B cell (primary cell): ENCODE results near the gene ZNF41. TPM values are rescaled to one million over a fixed set of nuclear protein-coding genes. Genes with fewer than 3 reads are reported as not detected.
"Not testable (repeated sequence)": the region's sequence is repeated elsewhere in the genome, so short reads cannot be mapped to it uniquely, and the experiment has no call there.

ENCODE experiments used
- ATAC-seq: fragments of 200-7000 bp; cut with Tn5 transposase; one replicate; pipeline ENCODE4 v1.10.0; 2021; ENCODE audit warnings: low read depth, mild to moderate bottlenecking, moderate number of reproducible peaks, moderate library complexity
- CTCF ChIA-PET: fragments of 350-600 bp; sonication (Branson Sonifier 250); formaldehyde crosslinking; loops from one replicate; lab custom pipeline; 2021; ENCODE audit warnings: antibody characterized with exemption, inconsistent platforms; lab: Charles Lee
- POLR2A ChIA-PET: fragments of 350-600 bp; sonication (Branson Sonifier 250); formaldehyde crosslinking; loops from one replicate; lab custom pipeline; 2021; ENCODE audit warnings: antibody characterized with exemption; lab: Charles Lee
- DNase-seq: peaks from one replicate; pipeline ENCODE4 v3.0.0; 2013
- H2AFZ ChIP-seq: 2 replicates; pipeline ENCODE4 v1.6.1; 2012; ENCODE audit warnings: mild to moderate bottlenecking, low read depth, low read length; ENCODE audit not compliant: insufficient read depth, poor library complexity, severe bottlenecking
- H3K27ac ChIP-seq, 2 donors: 1 replicate in 1 of 2; 2 replicates in 1 of 2; pipeline ENCODE4 v1.5.1; 2012 to 2013; ENCODE audit warnings: low read length in 2 of 2, mild to moderate bottlenecking in 2 of 2, moderate library complexity in 1 of 2
- H3K27me3 ChIP-seq, 4 experiments: fragments of 200-600 bp in 1 of 4; sonication (generic) in 1 of 4; replicated peaks in 1 of 4; 1 replicate in 2 of 4; 2 replicates in 2 of 4; pipeline versions ENCODE4 v1.6.1 to v1.7.0; 2013 to 2016; ENCODE audit warnings: low read length in 3 of 4, mild to moderate bottlenecking in 2 of 4, mixed read lengths in 1 of 4, moderate library complexity in 1 of 4; ENCODE audit not compliant: insufficient read depth in 4 of 4, control insufficient read depth in 3 of 4; ENCODE audit errors: control extremely low read depth in 1 of 4
- H3K36me3 ChIP-seq, 2 experiments: replicated peaks in 1 of 2; 1 replicate in 1 of 2; 2 replicates in 1 of 2; pipeline versions ENCODE4 v1.6.1 to v1.7.1; 2013; ENCODE audit warnings: low read length in 1 of 2; ENCODE audit not compliant: insufficient read depth in 2 of 2, control insufficient read depth in 1 of 2; ENCODE audit errors: control extremely low read depth in 1 of 2, extremely low read depth in 1 of 2
- H3K4me1 ChIP-seq, 2 donors: fragments of 200-600 bp in 1 of 2; sonication (generic) in 1 of 2; 1 replicate in 1 of 2; 2 replicates in 1 of 2; pipeline versions ENCODE4 v1.5.1 to v1.6.1; 2013 to 2017; ENCODE audit warnings: low read length in 2 of 2; ENCODE audit not compliant: control insufficient read depth in 2 of 2, insufficient read depth in 2 of 2
- H3K4me2 ChIP-seq: replicated peaks from 2 replicates; pipeline ENCODE3; 2012; ENCODE audit warnings: mild to moderate bottlenecking, low read depth, low read length; ENCODE audit not compliant: poor library complexity, severe bottlenecking
- H3K4me3 ChIP-seq, 5 experiments: fragments of 200-600 bp in 1 of 5; sonication (generic) in 1 of 5; 1 replicate in 3 of 5; 2 replicates in 2 of 5; pipeline versions ENCODE4 v1.5.1 to v1.7.0; 2011 to 2016; ENCODE audit warnings: low read length in 4 of 5, mild to moderate bottlenecking in 4 of 5, low read depth in 2 of 5, control low read depth in 1 of 5, moderate library complexity in 1 of 5; ENCODE audit not compliant: insufficient read depth in 1 of 5; ENCODE audit errors: control extremely low read depth in 1 of 5, extremely low read depth in 1 of 5
- H3K79me2 ChIP-seq: fragments of 200-600 bp; sonication (generic); one replicate; pipeline ENCODE4 v1.6.0; 2016; ENCODE audit warnings: low read length; ENCODE audit not compliant: control insufficient read depth, insufficient read depth
- H3K9ac ChIP-seq: fragments of 200-600 bp; sonication (generic); 2 replicates; pipeline ENCODE4 v1.6.1; 2017; ENCODE audit warnings: mild to moderate bottlenecking, low read length, moderate library complexity
- H3K9me3 ChIP-seq, 3 donors: one replicate each; pipeline versions ENCODE4 v1.6.1 to v1.7.1; 2013; ENCODE audit warnings: low read length in 2 of 3; ENCODE audit not compliant: control insufficient read depth in 2 of 3, insufficient read depth in 1 of 3; ENCODE audit errors: control extremely low read depth in 1 of 3
- H4K20me1 ChIP-seq: 2 replicates; pipeline ENCODE4 v1.6.0; 2012; ENCODE audit warnings: mild to moderate bottlenecking, low read length; ENCODE audit not compliant: insufficient read depth, control insufficient read depth, poor library complexity, severe bottlenecking
- H3K27ac Mint-ChIP-seq: one replicate; pipeline ENCODE4 v1.8.0; 2021; ENCODE audit warnings: mixed read lengths
- H3K27me3 Mint-ChIP-seq: one replicate; pipeline ENCODE4 v1.8.0; 2021; ENCODE audit warnings: mixed read lengths
- H3K4me1 Mint-ChIP-seq: one replicate; pipeline ENCODE4 v1.8.0; 2021; ENCODE audit warnings: mixed read lengths
- H3K4me3 Mint-ChIP-seq: one replicate; pipeline ENCODE4 v1.8.0; 2021; ENCODE audit warnings: mixed read lengths
- H3K9me3 Mint-ChIP-seq: one replicate; pipeline ENCODE4 v1.8.0; 2022; ENCODE audit warnings: mixed read lengths; ENCODE audit not compliant: insufficient read depth
- WGBS: methylation state at CpG from one replicate; pipeline ENCODE4 v1.1.5; 2013; ENCODE audit warnings: missing lambda C conversion rate; ENCODE audit not compliant: insufficient coverage; 5-methylcytosine and 5-hydroxymethylcytosine counted together
- intact Hi-C: fragments of 100-400 bp; cut with micrococcal nuclease; formaldehyde crosslinking; loops from one replicate; pipeline ENCODE4 v1.10.0; 2022
- polyA plus RNA-seq: library from polyadenylated mRNA; depleted of rRNA; stranded (reverse); fragments of >200 nt; gene quantifications from 2 replicates; pipeline ENCODE4 v1.2.3, GENCODE V29; 2012
- total RNA-seq, 2 donors: library from RNA; stranded (reverse); fragments of 120-200 nt in 1 of 2; gene quantifications; 1 replicate in 1 of 2; 2 replicates in 1 of 2; pipeline versions ENCODE4 v1.2.3 to v1.2.4, GENCODE V29; 2013 to 2022

The ZNF41 gene
- total and polyA plus RNA-seq, 2 donors (not counting 1 experiment from before 2014, with no cell fraction given), result 5.5 to 17.4 TPM

DNA sequence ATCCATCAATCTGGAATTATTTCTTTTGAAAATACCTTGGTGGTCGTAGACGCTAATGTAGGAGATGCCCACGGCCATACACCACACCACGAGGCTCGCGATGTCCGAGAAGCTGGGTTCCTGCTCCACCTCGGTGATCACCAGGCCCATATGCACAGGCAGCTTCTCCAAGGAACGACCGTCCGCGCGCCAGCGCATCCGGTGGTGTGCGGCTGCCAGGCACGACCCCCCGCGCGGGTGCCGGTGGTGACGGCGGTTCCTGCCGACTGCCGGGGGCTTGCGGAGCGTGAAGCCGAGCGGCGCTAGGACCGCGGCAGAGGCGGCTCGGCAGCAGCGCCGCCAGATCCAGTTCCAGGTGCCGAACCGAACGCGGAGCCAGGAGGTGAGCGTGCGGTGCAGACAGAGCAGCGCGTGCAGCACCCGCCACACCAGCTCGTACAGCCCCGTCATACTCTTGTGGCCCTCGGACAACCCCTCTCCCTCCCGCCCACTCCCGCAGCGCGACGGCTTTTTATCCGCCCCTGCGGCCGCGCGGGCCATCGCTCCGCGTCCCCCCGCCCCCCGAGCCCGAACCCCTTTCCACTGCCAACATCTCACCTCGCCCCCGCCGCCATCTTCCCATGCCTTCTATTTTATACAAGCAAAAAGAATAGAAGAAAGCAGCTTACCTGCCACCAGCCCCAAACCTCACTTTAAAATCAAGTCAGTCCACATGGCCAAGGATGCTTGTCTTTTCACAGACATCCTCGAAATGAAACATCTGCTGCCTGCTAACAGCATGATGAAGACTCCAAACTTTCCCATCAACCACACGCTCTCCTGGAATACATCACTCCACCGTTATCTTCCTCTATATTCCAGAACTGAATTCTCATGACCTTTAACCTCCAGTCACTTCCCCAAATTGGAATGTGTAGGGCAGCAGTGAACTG, 30.3 kb upstream of the ZNF41 start:
- H3K9me3 Mint-ChIP-seq, H4K20me1 ChIP-seq, H3K9me3 ChIP-seq, intact Hi-C loops, H3K36me3 ChIP-seq, H3K27me3 Mint-ChIP-seq, H3K27me3 ChIP-seq, H3K79me2 ChIP-seq, POLR2A ChIA-PET: not testable (repeated sequence)
- Histone ChIP-seq H3K4me2 (peak overlapping the region; percentile 69), H3K4me3 (peak overlapping the region; percentile 30 to 54 (median 51)), H3K27ac (peak overlapping the region in 1 of 2 donors; percentile 55), H3K4me1 (peaks cover 4 to 13% of the 10 kb centered on the region in 2 donors), H3K9ac (peak overlapping the region; percentile 46), H2AFZ (peak overlapping the region; percentile 47)
- ATAC-seq (peak; percentile 63), DNase-seq (peak; percentile 15)
- CTCF ChIA-PET, result interaction anchor here (1.1 to 2.6 kb wide), 2 partner anchors 10 to 129 kb away, joined by 3 to 11 read pairs; no protein-coding TSS in a partner anchor
- peak overlapping the region; percentile 88 for H3K4me3 Mint-ChIP-seq
- peaks cover 18% of the 10 kb centered on the region for H3K4me1 Mint-ChIP-seq
- WGBS, result 1% methylated on average over 17 of the region's 70 CpGs
- H3K27ac Mint-ChIP-seq, result peak overlapping the region; percentile 90

DNA sequence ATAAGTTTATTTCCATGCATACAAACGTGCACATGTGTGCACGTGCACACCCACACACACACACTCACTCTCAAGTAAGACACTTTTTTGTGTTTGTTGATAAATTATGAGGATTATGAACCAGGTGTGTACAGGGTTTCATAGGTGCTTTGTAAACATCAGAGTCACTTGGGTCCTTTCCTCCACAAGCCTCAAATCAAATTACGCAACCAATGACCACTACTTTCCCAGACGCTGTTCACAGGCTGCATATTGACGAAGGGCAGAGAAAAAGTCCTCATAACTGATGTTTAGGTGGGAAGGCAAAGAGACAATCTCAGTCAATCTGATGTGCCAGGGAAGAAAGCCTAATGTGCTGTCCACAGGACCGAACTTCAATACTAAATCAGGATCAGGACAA, 29.4 kb upstream of the ZNF41 start:
- Mint-ChIP-seq H3K27ac (peak overlapping the region; percentile 90), H3K4me1 (peaks cover 19% of the 10 kb centered on the region), H3K4me3 (peak overlapping the region; percentile 88)
- ATAC-seq, result peak; percentile 16
- H3K27me3 ChIP-seq, H3K9me3 Mint-ChIP-seq, CTCF ChIA-PET, H3K27ac ChIP-seq, H3K9me3 ChIP-seq, H3K27me3 Mint-ChIP-seq, H2AFZ ChIP-seq, intact Hi-C loops, H3K9ac ChIP-seq, H3K36me3 ChIP-seq, H3K4me2 ChIP-seq, H4K20me1 ChIP-seq, H3K79me2 ChIP-seq, POLR2A ChIA-PET: not testable (repeated sequence)
- peak overlapping the region in 2 of 5 experiments; percentile 7 to 14 for H3K4me3 ChIP-seq
- DNase-seq, result peak; percentile 30
- 17% methylated on average over 1 of the region's 6 CpGs for WGBS
- H3K4me1 ChIP-seq, result peaks cover 4 to 13% of the 10 kb centered on the region in 2 donors
